Measurements from ENCODE around the gene C1QTNF4.
"Not testable (repeated sequence)": the region's sequence is repeated elsewhere in the genome, so short reads cannot be mapped to it uniquely, and the experiment has no call there.

Gene C1QTNF4

GRCh38 chr11:47565340-47566148 is 28.7 kb downstream of the C1QTNF4 start, which contains the start of gene PTPMT1:
Gene PTPMT1 (plus strand): TSS chr11:47565599. CDS start chr11:47565623, 24 bp downstream.
- peak; percentile 44 for DNase-seq (ENCODE audit: low read depth)

- DNase-seq (ENCODE audit: low read depth): no peak
Observed at GRCh38 chr11:47564933-47565339, 29.3 kb downstream of the C1QTNF4 start.

- not testable (repeated sequence) for DNase-seq (ENCODE audit: low read depth)
Observed at GRCh38 chr11:47564366-47564765, 29.8 kb downstream of the C1QTNF4 start.

GRCh38 chr11:47562393-47562792 is 31.8 kb downstream of the C1QTNF4 start:
- DNase-seq (ENCODE audit: low read depth): not testable (repeated sequence)

DNA sequence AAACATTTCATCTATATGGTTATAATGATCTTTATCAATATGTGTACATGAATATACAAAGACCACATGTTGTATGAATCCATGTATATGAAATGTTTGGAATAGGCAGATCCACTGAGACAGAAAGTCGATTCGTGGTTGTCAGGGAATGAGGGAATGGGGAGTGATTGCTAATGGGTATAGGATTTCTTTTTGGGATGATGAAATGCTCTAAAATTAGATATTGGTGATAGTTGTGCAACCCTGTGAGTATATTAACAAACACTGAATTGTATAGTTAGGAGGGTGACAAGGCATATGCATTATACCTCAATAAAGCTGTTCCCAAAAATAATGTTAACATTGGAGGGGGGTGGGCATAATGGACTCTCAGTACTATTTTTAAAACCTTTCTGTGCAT is 33.8 kb downstream of the C1QTNF4 start:
- no peak for DNase-seq (ENCODE audit: low read depth)

GRCh38 chr11:47558695-47559094 is 35.5 kb downstream of the C1QTNF4 start:
- DNase-seq (ENCODE audit: low read depth): no peak

GRCh38 chr11:47557004-47557403 is 37.2 kb downstream of the C1QTNF4 start:
- DNase-seq (ENCODE audit: low read depth): not testable (repeated sequence)

DNA sequence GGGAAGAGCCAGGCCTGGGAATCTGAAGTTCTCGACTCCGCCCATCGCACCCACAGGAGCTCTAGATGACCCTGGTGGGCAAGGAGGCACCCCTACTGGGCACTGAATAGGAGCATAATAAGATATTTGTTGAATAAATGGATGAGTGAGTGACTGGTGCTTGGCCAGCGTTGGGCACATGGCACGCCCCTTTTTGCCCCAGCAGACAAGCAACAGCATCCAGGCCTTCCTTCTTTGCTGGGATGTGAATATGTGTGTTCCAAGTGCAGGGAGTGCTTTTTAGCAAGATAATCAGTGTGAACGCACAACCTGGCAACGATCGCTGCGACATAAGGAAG is 40.8 kb downstream of the C1QTNF4 start:
- DNase-seq (ENCODE audit: low read depth): no peak

DNA sequence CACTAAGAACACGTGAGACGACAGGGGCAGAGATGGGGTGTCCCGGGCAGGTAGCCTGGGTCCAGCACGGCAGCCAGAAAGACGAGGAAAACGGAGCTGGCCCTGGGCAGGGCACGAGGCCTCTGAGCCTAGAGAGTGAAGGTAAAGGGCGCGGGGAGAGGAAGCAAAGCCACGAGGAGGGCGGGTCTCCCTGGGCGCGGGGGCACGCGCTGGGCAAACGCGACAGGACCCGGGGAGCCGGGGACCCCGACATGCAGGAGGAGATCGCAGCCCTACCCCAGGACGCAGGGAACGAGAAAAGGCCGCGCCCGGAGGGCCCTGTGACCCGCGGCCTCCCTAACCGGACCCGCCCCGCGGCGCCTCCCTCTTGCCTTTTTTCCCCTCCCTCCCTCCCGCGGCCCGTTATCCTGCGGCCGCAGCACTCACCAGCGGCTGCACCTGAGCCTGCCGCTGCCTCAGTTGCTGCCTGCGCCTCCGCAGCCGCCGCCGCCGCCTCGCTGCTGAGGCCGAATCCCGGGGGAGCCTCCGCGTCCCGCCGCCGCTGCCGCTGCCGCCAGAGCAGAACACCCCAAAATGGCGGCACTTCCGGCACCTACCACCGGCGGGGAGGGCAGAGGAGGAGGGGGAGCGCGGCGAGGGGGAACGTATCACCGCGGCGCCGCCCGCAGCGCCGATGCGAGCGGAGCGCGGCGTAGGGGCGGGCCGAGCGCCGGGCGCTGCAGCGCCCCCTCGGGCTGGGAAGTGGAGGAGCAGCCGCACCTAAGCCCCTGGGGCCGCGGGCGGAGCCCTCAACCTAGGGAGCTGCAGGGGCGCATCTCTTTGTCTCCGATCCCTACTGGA is 41.4 kb downstream of the C1QTNF4 start, which contains the start of gene CELF1:
CELF1 (minus strand) TSS at position 567 of the 840 bp plus-strand sequence. CDS start 53,609 bp downstream, outside the sequence.
- peak; percentile 73 for DNase-seq (ENCODE audit: low read depth)

- no peak for DNase-seq (ENCODE audit: low read depth)
Observed at GRCh38 chr11:47552056-47552565, 42.1 kb downstream of the C1QTNF4 start.

DNA sequence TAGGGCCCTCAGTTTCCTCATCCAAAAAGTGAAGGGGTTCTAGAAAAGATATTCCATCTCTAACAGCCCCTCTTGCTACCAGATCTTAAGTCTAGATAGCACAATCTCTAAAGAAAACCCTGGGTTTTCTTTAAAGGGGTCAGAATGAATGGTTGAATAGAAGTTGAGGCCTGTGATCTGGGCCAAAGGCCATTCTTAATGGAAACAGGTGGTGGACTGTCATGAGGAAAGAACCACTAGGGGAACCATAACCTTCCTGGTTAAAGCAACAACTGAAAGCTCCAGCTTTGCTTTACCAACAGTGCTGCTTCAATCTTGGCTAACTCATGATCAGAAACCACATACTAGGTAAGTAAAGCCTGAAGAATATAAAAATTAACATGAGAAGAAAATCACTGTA is 43.1 kb downstream of the C1QTNF4 start:
- no peak for DNase-seq (ENCODE audit: low read depth)

DNA sequence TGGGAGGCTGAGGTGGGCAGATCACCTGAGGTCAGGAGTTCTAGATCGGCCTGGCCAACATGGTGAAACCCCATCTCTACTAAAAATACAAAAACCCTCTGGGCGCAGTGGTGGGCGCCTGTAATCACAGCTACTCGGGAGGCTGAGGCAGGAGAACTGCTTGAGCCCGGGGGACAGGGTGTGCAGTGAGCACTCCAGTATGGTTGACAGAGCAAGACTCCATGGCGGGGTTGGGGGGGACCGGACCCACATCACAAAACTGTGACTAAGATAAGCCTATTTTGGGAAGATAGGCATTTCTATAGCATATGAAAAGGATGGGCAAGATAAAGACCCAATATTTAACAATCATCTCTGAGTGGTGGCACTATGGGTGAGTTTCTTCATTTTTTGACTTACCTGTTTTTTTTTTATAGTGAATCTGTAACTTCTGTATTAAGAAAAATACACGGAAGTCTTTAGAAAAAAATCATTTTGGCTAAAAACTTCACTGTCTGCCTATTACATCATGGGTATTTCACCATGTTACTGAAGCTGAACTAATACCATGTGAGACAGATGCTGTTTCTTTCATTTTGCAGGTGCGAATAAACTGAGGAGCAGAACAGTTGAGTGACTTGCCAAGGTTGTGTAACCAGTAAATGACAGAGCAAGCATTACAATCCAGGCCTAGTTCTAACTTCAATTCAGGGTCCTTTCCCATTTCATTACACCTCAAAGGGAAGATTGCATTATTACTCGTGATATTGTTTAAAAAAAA is 43.7 kb downstream of the C1QTNF4 start:
- no peak for DNase-seq (ENCODE audit: low read depth)

DNA sequence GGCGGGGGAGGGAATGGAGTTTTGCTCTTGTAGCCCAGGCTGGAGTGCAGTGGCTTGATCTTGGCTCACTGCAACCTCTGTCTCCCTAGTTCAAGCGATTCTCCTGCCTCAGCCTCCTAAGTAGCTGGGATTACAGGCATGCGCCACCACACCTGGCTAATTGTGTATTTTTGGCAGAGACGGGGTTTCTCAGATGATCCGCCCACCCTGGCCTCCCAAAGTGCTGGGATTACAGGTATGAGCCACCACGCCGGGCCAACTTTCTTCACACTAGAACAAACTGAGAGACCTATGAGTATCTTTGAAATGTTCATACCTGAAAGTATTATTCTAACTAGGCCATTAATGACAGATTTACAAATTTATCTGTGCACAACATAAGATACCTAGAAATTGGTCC is 47.9 kb downstream of the C1QTNF4 start:
- not testable (repeated sequence) for DNase-seq (ENCODE audit: low read depth)

DNA sequence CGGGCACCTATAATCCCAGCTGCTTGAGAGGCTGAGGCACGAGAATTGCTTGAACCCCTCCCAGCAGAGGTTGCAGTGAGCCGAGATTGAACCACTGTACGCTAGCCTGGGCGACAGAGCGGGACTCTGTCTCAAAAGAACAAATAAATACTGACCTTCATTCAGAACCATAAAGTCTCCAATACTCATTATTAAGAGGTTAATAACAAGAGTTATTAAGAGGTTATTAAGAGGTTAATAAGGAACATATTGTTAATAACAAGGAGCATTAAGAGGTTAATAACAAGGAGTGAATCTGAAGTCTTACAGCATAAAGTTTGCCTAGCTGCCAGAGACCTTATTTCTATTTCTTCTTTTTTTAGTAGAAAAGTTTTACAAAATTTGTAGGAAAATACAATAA is 48.9 kb downstream of the C1QTNF4 start:
- no peak for DNase-seq (ENCODE audit: low read depth)

DNA sequence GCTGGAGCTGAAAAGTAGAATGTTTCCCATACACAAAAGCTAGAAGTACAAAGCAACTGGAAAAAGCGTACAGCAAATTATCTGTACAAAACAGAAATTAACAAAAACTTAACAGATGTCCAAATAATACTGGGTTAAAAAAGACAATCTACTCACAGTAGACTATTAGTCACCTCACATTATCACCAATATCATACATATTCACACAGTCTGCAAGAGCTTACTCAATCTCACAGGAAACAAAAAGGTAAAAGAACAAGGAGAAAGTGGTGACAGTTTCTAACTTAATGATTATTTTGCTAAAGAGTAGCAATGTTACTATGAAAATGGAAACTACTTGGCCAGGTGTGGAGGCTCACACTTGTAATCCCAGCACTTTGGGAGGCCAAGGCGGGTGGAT is 53.1 kb downstream of the C1QTNF4 start:
- no peak for DNase-seq (ENCODE audit: low read depth)

DNA sequence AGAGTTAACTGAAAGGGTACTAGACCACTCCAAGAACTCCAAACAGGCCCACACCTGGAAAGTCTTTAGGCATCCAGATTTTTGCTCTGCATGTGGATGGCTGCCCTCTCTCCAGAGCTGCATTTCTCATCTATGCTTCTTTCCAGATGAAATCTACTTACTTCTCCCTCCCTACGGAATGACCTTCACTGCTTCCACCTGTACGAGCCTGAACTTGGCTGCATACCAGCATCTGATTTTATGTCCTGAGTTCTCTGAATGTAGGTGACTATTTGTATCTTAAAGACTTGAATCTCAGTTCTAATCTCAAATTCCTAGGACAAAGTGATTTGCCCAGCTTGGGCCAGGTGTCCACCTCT is 54.6 kb downstream of the C1QTNF4 start:
- DNase-seq (ENCODE audit: low read depth): no peak

Measured in GM04504 (cell line).